ENCODE measurements around the gene SLC35A5. TPM values are rescaled to one million over a fixed set of nuclear protein-coding genes. Genes with fewer than 3 reads are reported as not detected.
A peak's percentile ranks its signal among the peaks of the same experiment; 100 is the strongest.

Gene SLC35A5
- total RNA-seq, 1 experiment from 2014 or later = 37.8 TPM

- no peaks in the 10 kb centered on the region for H3K27me3 ChIP-seq (ENCODE audit: control insufficient read depth, insufficient read depth, low read length)
- intact Hi-C loops (cut with micrococcal nuclease; ENCODE audit: unreplicated experiment) = no loop called here
These were observed 17.4 kb downstream of the SLC35A5 start for GRCh38 chr3:112579232-112579631.

GRCh38 chr3:112579697-112580096 is 17.9 kb downstream of the SLC35A5 start:
- Histone ChIP-seq H3K27me3 (ENCODE audit: control insufficient read depth, insufficient read depth, low read length) (no peaks in the 10 kb centered on the region), H3K27ac (ENCODE audit: low read length) (no peak overlapping the region), H3K36me3 (ENCODE audit: control insufficient read depth, insufficient read depth, low read length) (peaks cover 19% of the 10 kb centered on the region), H3K9me3 (ENCODE audit: control insufficient read depth, insufficient read depth, low read depth, low read length) (no peaks in the 10 kb centered on the region), H3K4me1 (ENCODE audit: control insufficient read depth, insufficient read depth, low read length) (no peaks in the 10 kb centered on the region), H3K4me3 (ENCODE audit: low read depth in 2 of 2, low read length in 2 of 2) (no peak overlapping the region)
- in situ Hi-C loops (cut with HindIII; ENCODE audit: low pct_unique_long_range_greater_than_20kb, low sequenced_read_pairs) (no loop called here), intact Hi-C loops (cut with micrococcal nuclease; ENCODE audit: unreplicated experiment) (loop anchor here (5.0 kb wide), 1 partner anchor 403 kb away; no protein-coding TSS in a partner anchor)
- TF ChIP-seq REST (IDR thresholded peaks at IDR 0.05; ENCODE audit: insufficient read depth in 1 of 2, low read depth in 2 of 2, low read length in 1 of 2) = no peak
- TF ChIP-seq TCF7L2 (IDR thresholded peaks at IDR 0.05; ENCODE audit: low read depth, low read length) = no peak
- no peak for TF ChIP-seq POLR2AphosphoS5 (IDR thresholded peaks at IDR 0.05; ENCODE audit: low read depth, low read length)
- no TSS peak for BruUV-seq (replicated peaks)
- CTCF ChIA-PET = no interaction called here
- POLR2A ChIA-PET = no interaction called here
- ATAC-seq (no peak), DNase-seq (ENCODE audit: low read depth, low spot score) (no peak)

More at GRCh38 chr3:112579232-112579631, 17.4 kb downstream of the SLC35A5 start:
- H3K4me3 ChIP-seq (ENCODE audit: low read depth in 2 of 2, low read length in 2 of 2) = no peak overlapping the region
- H3K36me3 ChIP-seq (ENCODE audit: control insufficient read depth, insufficient read depth, low read length) = peaks cover 16% of the 10 kb centered on the region
- no peaks in the 10 kb centered on the region for H3K9me3 ChIP-seq (ENCODE audit: control insufficient read depth, insufficient read depth, low read depth, low read length)
- DNase-seq (ENCODE audit: low read depth, low spot score) = no peak
- in situ Hi-C loops (cut with HindIII; ENCODE audit: low pct_unique_long_range_greater_than_20kb, low sequenced_read_pairs) = no loop called here
- CTCF ChIA-PET = no interaction called here
- H3K4me1 ChIP-seq (ENCODE audit: control insufficient read depth, insufficient read depth, low read length) = no peaks in the 10 kb centered on the region
- POLR2A ChIA-PET = no interaction called here
- BruUV-seq (replicated peaks) = no TSS peak
- no peak overlapping the region for H3K27ac ChIP-seq (ENCODE audit: low read length)
- no peak for TF ChIP-seq POLR2AphosphoS5 (IDR thresholded peaks at IDR 0.05; ENCODE audit: low read depth, low read length)
- no peak for ATAC-seq

GRCh38 chr3:112582244-112582874 is 20.5 kb downstream of the SLC35A5 start:
- ATAC-seq = no peak; the same call in 1 of the 2 replicates
- H3K27me3 ChIP-seq (ENCODE audit: control insufficient read depth, insufficient read depth, low read length) = no peaks in the 10 kb centered on the region
- intact Hi-C loops (cut with micrococcal nuclease; ENCODE audit: unreplicated experiment) = loop anchor here (5.0 kb wide), 1 partner anchor 400 kb away; no protein-coding TSS in a partner anchor
- no peak overlapping the region for H3K27ac ChIP-seq (ENCODE audit: low read length)
- CTCF ChIA-PET = interaction anchor here (0.8 kb wide), 1 partner anchor 24 kb away, joined by 3 read pairs; no protein-coding TSS in a partner anchor
- TF ChIP-seq TCF7L2 (IDR thresholded peaks at IDR 0.05; ENCODE audit: low read depth, low read length) = no peak
- no peak for TF ChIP-seq REST (IDR thresholded peaks at IDR 0.05; ENCODE audit: insufficient read depth in 1 of 2, low read depth in 2 of 2, low read length in 1 of 2)
- no peak for TF ChIP-seq POLR2AphosphoS5 (IDR thresholded peaks at IDR 0.05; ENCODE audit: low read depth, low read length)
- TF ChIP-seq SIN3A (IDR thresholded peaks at IDR 0.05; ENCODE audit: borderline replicate concordance, insufficient read depth, low read depth, low read length) = no peak
- TF ChIP-seq CTCF (IDR thresholded peaks at IDR 0.05) = peak; percentile 74; the same call in 1 of the 2 replicates
- H3K36me3 ChIP-seq (ENCODE audit: control insufficient read depth, insufficient read depth, low read length) = peaks cover 18% of the 10 kb centered on the region
- H3K9me3 ChIP-seq (ENCODE audit: control insufficient read depth, insufficient read depth, low read depth, low read length) = no peaks in the 10 kb centered on the region
- DNase-seq (ENCODE audit: low read depth, low spot score) = peak; percentile 27
- in situ Hi-C loops (cut with HindIII; ENCODE audit: low pct_unique_long_range_greater_than_20kb, low sequenced_read_pairs) = no loop called here
- H3K4me1 ChIP-seq (ENCODE audit: control insufficient read depth, insufficient read depth, low read length) = no peaks in the 10 kb centered on the region
- no peak overlapping the region for H3K4me3 ChIP-seq (ENCODE audit: low read depth in 2 of 2, low read length in 2 of 2)
- no TSS peak for BruUV-seq (replicated peaks)
- POLR2A ChIA-PET = no interaction called here
